Esophagus mucosa (tissue), 1 donor: ENCODE results near the gene SS18L1. TPM values are rescaled to one million over a fixed set of nuclear protein-coding genes. Genes with fewer than 3 reads are reported as not detected.
"Not testable (repeated sequence)": the region's sequence is repeated elsewhere in the genome, so short reads cannot be mapped to it uniquely, and the experiment has no call there.

Experiments used
- ATAC-seq: fragments of 200-7000 bp; cut with Tn5 transposase; one replicate; pipeline ENCODE4 v1.9.1; 2020
- total RNA-seq: library from RNA; stranded (reverse); gene quantifications from one replicate; pipeline ENCODE4 v1.2.4, GENCODE V29; 2023
- donor health status: DM: yes; HTN: yes; CAD: no.

The SS18L1 gene
- total RNA-seq, 1 donor from 2014 or later = 6.9 TPM

DNA sequence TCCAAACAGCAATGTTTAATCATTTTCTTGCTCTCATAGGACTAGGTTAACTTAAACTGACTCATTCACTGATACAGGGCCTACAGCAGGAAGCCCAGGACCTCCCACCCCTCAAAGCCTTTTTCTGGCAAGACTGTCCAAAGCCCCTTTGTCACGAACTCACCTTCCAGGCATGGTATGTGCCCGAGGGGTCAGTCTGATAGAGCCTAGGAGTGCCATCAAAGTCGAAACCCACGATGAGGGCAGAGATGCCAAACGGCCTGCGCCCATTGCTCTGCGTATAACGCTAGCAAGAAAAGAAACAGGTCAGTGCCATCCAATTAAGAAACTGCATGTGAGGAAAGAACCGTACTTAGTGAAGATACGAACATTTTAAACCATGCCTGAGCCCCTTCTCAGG is 4.7 kb upstream of the SS18L1 start:
- ATAC-seq = no peak

DNA sequence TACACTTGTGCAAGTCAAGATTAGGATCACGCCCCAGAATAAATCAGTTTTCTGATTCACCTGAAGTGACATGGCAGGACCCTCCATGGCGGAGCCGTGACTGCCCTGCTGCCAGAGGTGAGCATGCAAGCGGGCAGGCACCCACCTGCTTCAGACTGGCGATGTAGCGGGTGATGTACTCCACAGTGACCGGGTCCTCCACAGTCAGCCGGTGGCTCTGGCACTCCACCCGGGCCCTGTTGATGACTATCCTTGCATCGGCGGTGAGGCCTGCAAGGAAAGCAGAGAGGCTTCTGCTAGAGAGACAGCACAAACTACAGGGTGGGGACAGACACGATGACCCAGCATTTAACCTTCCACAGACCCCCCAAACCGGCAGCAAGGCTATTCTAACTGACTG is 3.9 kb upstream of the SS18L1 start:
- no peak for ATAC-seq

DNA sequence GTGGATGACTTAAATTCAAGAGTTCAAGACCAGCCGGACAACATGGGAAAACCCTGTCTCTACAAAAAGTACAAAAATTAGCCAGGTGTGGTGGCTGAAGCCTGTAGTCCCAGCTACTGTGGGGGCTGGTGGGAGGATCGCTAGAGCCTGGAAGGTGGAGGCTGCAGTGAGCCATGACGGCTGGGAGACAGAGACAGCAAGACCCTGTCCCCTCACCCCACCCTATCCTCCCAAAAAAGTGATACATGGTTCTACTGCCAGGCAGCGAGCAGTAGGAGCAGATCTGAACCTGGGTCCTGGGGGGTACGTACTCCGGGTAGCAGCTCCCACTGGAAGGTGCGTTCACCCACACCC is 2.5 kb upstream of the SS18L1 start:
- no peak for ATAC-seq

DNA sequence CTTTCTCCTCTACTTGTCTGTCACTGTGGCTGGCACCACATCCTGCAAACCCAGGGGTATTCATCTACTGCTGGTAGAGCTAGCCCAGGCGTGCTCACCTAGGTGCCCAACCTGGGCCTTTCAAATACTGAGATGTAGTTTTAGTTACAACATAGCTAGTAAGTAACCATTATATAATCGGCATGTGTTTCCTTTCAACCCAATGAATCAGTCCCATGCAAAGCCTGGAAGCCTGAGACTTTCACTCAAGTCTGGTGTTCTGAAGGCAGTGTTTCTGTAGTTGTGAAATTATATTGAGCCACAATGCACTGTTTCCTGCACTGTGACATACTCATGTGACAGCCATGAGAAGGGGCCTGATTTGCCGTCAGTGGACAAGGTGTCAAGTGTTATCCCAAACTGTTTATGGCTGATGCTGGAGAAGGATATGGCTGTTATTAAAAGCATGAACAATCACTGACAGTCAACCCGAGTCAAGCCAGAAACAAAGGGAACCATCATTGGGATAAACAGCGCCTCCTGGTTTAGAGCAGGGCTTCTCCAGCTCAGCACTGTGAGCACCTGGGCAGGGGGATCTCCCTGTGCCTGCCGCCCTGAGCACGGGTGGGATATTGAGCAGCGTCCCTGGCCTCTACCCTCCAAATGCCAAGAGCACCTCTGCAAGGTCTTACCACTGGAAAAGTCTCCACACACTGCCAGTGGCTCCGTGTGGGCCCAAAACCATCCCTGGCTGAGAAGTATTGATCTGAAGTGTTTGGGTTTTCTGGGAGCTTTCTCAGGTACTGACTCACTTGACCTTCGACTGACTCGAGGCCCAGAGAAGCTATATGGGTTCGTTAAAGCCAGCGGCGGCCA is 1.9 kb upstream of the SS18L1 start:
- peak; percentile 21 for ATAC-seq

DNA sequence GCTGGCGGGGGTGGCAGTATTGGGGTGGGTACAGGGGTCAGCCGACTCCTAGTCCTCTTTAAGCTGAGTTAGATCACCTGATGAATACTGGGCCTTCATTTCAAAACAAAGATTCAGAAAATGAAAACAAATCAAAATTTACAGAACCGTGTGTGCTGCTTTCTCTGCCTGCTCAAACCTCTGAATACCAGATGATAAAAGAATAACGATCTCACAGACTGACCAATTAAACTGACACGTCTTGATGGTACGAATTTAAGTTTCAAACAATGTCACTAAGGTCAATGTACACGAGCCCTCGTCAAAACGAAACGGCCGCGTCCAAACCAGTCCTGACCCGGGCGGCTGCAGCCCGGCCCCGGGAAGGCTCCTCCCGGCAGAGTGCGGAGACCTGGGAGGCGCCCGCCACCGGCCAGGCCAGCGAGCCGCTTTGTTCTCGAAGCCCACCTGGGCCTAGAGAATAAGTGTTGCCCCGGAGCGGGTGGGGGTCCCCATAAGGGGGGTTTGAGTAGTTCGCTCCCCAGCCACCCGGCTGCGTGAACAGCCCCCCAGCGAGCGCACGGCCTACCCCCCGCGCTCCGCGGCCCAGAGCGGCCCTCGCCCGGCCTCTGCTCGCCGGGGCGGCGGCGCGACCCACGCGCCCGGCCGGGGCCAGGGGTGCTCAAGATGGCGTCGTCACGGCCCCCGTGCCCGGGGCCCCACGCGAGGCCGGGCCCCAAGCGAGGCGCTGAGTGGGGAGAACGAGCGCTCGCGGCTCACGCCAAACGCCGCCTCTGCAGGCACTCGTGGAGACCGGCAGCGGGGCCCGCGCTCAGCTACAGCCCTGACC is 1.1 kb upstream of the SS18L1 start:
- peak; percentile 5 for ATAC-seq

DNA sequence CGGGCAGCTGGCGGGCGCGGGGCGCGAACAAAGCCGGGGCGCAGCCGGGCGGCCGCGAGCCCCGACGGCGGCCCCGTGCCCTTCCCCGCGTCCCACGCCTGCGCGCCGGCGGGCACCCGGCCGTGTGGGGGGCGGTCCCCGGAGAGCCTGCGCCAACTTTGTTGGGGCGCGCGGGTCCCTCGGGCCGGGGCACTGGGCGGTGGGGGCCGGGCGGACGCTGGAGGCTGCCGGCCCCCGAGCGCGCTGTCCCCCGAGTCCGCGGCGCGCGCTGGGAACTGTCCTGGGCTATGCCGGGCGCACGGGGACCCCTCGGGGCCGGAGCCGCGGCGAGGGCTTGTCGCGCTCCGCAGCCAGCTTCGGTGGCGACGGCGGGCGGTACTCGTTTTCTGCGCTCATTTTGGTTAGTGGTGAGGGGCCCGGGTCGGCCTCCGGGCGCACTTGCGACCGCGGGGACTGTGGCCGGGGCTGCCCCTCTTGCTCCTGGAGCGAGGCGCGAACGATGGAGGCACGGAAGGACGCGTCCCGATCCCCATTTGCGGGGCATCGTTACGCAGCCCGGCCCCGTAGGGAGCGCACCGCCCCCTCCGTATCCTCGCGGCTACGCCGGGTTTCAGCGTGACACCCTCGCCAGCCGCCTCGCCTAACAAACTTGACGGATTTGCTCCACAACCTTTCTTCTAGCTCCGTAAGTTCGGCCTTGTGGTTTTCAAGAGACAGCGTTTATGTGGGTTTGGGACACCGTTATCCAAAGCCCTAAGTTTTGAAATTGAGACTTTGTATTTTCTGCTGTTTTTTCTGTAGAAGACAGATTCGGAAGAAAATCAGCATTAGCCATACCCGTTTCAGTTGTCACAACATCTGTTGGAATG is 622 bp downstream of the SS18L1 start:
- peak; percentile 31 for ATAC-seq

DNA sequence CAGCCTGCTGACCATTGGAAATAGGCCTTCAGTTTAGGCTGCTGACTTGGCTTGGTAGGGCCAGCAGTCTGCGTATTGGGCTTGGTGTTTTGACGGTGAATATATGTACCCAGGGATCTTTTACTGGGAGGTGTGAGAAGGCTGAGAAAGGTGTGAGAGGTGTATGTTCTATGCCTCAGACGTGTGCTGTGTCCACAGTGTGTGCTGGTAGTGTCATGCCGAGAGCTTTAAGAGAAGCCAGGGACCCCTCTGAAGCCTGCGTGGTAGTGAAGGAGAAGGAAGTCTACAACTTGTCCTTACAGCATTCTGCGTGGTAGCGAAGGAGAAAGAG is 2.1 kb downstream of the SS18L1 start:
- ATAC-seq = no peak

DNA sequence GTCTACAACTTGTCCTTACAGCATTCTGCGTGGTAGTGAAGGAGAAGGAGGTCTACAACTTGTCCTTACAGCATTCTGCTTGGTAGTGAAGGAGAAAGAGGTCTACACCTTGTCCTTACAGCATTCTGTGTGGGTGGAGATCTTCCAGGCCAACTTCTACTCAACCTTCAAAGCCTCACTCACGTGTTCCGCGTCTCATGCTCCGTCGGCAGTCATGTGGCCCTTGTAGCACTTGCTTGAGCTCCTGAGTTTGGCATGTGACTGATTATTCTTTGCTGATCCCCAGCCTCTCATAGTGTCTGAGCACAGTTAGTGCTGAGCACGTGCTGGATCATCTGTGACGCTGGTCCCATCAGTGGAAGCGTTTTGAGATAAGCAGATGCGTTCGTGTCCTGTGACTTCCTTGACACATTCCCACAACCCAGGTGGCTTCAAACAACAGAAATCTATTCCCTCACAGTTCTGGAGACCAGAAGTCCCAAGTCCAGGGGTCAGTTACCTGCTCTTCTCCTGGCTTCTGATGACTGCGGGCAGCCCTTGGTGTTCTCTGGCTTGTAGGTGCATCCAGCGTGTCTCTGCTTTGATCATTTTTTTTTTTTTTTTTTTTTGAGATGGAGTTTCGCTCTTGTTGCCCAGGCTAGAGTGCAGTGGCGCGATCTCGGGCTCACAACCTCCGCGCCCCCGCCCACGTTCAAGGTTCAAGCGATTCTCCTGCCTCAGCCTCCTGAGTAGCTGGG is 2.6 kb downstream of the SS18L1 start:
- no peak for ATAC-seq

DNA sequence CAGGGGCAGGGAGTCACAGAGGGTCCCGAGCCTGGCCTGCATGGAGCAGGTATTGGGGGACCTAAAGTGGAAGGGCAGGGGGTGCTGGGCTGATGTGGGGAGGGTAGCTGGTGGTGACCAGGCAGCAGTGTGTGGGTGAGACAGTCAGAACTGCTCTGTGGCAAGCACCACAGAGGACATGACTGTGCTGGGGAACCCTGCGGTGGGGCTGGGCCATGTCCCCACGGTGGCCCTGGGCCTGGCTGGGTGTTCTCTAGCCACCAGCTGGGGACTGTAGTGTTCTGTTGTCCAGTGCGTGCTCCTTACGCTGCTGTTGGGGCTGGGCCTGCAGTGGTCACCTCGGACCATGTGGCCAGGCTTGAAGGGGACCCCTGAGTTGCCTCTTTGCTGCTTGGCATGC is 3.6 kb downstream of the SS18L1 start:
- no peak for ATAC-seq

DNA sequence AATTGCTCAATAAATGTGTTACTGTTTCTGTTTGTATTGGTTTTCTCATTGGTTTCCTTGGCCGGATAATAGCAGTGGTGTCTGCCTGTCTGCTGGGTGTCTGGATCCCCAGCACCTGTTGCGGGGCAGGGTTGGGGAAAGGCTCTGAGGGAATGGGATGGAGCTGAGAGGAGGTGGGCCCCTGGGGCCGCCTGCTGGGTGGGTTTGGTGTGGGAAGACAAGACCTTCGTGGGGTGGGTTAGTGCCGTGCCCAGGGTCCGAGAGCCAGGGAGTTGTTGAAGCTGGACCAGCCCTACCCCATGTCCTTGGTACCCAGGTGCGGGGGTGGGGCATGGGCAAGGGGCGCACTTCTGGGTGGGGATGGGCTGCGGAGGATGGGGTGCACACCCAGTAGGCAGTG is 4.0 kb downstream of the SS18L1 start:
- no peak for ATAC-seq

DNA sequence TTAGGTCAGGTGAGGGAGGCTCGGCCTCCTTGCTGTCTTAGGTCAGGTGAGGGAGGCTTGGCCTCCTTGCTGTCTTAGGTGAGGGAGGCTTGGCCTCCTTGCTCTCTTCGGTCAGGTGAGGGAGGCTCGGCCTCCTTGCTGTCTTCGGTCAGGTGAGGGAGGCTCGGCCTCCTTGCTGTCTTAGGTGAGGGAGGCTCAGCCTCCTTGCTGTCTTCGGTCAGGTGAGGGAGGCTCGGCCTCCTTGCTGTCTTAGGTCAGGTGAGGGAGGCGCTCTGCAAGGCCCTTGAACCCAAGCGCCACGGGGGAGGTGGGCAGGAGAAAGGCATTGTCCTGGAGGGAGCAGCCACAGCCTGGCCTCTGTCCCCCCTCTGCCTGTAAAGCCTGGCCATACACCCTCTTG is 4.8 kb downstream of the SS18L1 start:
- not testable (repeated sequence) for ATAC-seq

DNA sequence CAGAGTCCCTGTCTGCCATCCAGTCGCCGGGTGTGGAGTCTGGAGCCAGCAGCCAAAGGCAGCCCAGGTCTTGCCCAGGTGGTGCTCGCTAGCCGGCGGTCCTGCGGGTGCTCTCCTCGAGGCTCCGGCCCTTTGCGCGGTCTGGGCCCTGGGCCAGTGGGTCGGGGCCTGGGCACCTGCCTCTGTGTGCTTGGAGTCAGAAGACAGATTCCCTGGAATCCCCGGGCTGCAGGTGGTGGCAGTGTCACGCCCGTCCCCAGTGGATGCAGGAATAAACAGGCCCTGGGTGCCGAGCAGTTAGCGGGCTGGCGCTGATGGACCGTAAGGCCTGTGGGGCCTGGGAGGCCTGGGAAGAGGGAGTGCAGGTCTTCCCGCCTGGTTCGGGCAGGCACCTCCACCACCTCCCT is 5.3 kb downstream of the SS18L1 start:
- ATAC-seq = no peak

DNA sequence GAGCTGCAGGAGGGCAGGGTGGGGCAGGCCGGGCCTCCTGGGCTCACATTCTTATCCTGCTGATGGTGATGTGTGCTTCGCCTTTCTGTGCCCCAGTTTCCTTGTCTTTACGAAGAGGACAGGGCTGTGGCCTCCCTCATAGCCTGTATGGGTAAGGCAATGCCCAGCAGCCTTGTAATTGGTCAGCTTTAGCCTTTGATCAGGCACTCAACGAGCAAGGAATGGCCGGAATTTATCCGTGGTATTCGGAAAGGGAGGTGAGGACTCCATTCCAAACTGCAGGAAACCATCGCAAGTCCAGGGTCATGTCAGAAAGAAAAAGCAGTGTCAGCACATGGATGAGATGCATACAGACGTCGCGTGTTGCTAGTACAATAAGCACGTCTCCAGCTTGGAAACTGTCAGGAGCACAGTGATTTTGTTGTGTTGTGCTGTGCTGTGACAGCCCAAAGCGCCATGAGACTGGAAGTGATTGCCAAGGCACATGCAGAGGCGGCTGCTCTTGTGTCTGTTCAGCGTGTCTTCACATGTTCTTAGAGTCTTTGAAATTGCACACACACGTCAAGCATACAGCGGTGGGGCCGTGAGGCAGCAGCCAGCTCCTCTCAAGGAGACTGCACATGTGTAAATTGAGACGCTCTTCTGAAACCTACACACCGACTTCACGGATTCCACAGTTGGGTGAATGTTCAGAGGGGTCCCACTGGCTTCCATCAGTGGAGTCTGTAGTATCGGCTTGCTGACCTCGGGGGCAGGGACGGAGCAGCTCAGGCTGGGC is 6.2 kb downstream of the SS18L1 start:
- ATAC-seq = peak; percentile 77

DNA sequence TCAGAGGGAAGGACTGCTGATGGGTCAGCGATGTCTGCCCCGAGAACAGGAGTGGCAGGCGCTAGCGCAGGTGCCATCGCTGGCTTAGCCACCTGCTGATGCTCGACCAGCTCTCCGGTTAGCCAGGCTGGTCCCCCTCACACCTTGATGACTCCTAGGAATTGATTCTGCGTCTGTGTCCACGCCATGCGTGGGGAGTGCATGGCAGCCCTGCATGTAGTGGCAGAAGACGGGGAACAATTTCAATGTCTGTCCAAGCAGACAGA is 6.7 kb downstream of the SS18L1 start:
- no peak for ATAC-seq

DNA sequence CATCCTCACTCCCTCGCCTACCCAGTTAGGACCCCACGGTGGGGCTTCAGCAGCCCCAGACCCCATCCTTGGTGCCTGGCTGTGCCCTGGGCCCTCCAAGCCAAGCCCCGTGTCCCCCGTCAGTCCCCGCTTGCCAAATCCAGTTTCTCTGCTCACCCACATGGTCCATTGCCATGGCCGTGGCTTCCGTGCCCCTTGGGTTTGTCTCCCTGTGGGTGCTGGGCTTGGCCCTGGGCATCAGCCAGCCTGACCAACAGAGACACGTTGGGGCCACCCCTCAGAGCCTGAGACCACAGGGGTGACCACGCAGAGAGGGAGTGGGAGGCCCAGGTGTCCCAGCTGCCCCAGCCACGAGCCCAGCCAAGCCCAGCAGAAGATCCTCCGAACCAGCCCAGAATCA is 7.7 kb downstream of the SS18L1 start:
- ATAC-seq = no peak

DNA sequence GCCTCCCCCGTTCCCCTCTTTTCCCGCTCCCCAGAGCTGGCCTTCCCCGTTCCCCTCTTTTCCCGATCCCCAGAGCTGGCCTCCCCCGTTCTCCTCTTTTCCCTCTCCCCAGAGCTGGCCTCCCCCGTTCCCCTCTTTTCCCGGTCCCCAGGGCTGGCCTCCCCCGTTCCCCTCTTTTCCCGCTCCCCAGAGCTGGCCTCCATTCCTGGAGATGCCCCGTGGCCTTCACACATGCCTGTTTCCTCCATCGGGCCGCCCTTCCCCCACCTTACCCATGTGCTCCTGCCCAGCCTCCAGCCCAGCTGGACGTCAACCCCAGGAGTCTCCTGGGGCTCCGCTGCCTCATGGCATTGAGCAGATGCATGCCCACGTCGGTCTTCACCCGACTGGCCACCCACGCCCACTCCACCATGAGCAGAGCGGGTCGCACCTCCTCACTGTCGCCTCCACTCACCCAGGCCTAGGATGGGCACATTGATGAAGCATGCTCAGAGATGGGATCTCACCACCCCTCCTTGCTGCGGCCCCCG is 8.3 kb downstream of the SS18L1 start:
- ATAC-seq = no peak

DNA sequence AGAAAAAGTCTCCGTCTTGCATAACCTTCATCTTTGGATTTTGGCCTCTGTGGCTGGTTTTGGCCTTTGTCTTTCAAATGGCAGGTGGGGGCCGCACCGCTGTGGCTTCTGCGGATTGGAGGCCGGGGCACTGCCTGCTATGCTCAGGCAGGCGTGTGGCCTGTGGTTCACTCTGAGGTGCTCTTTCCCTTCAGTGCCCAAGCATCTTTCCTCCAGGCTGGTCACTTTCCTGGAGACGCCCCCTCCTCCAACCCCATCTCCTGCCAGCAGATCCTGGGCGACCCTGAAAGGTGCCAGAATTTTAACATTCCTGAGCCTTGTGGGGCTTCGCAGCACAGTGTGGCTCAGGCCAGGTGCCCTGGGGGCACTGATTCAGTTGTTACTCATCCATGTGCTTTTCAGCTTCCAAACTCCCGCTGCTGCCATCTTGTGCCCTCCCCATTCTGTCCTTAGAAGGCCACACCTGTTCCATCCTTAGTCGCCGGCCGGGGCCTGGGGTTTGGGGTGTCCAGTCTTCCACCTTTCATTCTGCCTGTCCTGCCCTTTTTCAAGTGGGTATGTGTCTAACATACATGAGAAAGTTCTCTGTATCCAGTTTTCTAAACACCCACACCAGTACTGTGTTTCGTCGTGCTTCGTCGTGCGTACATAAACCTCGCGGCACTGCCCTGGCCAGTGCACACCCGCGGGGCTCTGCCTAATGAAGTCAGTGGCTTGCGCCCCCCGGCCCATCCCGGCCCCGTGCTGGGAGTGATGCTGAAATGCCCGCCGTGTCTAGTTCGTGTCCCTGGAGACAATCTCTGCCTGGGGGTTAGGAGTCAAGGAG is 12.1 kb downstream of the SS18L1 start:
- ATAC-seq = peak; percentile 33

DNA sequence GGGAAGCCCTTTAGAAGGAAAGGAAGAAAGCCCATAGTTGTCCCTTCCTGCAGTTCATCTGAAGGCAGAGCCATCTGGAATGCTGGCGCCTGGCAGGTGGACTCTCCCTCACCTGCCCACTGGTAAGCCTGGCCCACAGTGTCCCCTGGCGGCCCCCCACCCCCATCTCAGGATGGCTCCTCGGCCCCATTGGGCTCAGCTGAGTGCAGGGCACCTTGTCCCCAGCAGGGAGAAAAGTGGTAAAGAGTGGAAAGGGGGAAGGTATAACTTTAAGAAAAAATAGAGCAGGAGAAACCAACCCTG is 12.6 kb downstream of the SS18L1 start:
- no peak for ATAC-seq

DNA sequence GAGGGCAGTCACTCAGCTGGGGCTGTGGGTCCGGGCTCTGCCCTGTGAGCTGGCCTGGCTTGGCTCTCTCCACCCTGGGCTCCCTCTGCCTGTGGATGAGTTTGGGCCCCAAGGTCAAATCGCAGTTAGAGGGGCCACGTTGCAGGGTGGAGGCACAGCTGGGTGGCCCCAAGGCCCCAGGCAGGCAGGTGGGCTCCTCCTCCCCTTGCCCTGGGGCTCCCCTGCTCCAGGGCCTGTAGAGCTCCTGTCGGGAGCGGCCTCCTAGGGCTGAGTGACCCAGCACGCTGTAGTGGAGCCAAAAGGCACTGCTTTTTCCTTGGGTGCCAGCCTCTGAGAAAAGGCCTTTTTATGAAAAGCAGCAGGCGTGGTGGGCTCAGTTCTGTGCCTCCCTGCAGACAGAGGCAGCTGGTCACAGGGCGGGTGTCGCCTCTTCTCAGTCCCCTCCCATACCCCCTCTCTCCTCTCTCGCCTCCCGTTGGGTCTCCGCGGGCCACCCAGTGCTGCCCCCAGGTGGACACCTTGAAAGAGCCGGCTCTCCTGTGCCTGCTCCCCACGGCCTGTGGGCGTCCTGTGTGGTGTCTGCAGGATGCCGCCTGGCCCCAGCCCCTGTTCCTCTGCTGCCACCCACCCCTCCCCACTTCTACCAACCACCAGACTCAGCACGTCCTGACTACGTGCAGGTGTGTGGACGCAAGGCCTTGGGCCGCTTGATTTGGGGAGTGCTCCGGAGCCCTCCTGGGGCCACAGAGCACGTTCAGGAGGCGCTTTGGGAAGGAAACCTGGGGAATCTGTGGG is 13.2 kb downstream of the SS18L1 start:
- ATAC-seq = no peak
